GM23338 (cell line): ENCODE measurements around the gene RTF1. TPM values are rescaled to one million over a fixed set of nuclear protein-coding genes. Genes with fewer than 3 reads are reported as not detected.

ENCODE experiments used
- ATAC-seq: fragments of 200-7000 bp; cut with Tn5 transposase; 3 replicates; pipeline ENCODE4 v1.9.1; 2020
- DNase-seq: peaks from one replicate; pipeline ENCODE4 v3.0.0-alpha.2; 2015; ENCODE audit warnings: low spot score
- H2AFZ ChIP-seq: fragments of 200-600 bp; sonication (generic); 2 replicates; pipeline ENCODE4 v1.8.0; 2016; ENCODE audit warnings: antibody characterized with exemption, mild to moderate bottlenecking, moderate library complexity
- H3F3A ChIP-seq: fragments of 200-600 bp; sonication (generic); replicated peaks from 2 replicates; pipeline ENCODE4 v1.8.0; 2017; ENCODE audit warnings: antibody characterized with exemption, mixed run types, low read depth
- H3K27ac ChIP-seq: fragments of 200-600 bp; sonication (generic); 2 replicates; pipeline ENCODE4 v1.6.1; 2016; ENCODE audit warnings: low read depth
- H3K27me3 ChIP-seq: fragments of 200-600 bp; sonication (generic); 2 replicates; pipeline ENCODE4 v1.8.0; 2016; ENCODE audit warnings: mild to moderate bottlenecking, mixed run types, moderate library complexity; ENCODE audit not compliant: insufficient read depth
- H3K36me3 ChIP-seq: fragments of 200-600 bp; sonication (generic); 2 replicates; pipeline ENCODE4 v1.8.0; 2016; ENCODE audit warnings: mild to moderate bottlenecking; ENCODE audit not compliant: insufficient read depth
- H3K4me1 ChIP-seq: fragments of 200-600 bp; sonication (generic); 2 replicates; pipeline ENCODE4 v1.8.0; 2016; ENCODE audit warnings: mild to moderate bottlenecking, moderate library complexity; ENCODE audit not compliant: insufficient read depth
- H3K4me2 ChIP-seq: fragments of 200-600 bp; sonication (generic); 2 replicates; pipeline ENCODE4 v1.7.1; 2017; ENCODE audit warnings: mixed run types
- H3K4me3 ChIP-seq: fragments of 200-600 bp; sonication (generic); 2 replicates; pipeline ENCODE4 v1.6.1; 2016; ENCODE audit warnings: mixed run types
- H3K79me2 ChIP-seq: fragments of 200-600 bp; sonication (generic); replicated peaks from 2 replicates; pipeline ENCODE4 v1.8.0; 2017; ENCODE audit warnings: mild to moderate bottlenecking; ENCODE audit not compliant: insufficient read depth
- H3K9me2 ChIP-seq: fragments of 200-600 bp; sonication (generic); 2 replicates; pipeline ENCODE4 v1.8.0; 2017; ENCODE audit not compliant: insufficient read depth
- H4K20me1 ChIP-seq: fragments of 200-600 bp; sonication (generic); replicated peaks from 2 replicates; pipeline ENCODE4 v1.8.0; 2017; ENCODE audit warnings: mild to moderate bottlenecking; ENCODE audit not compliant: insufficient read depth
- H3K27ac Mint-ChIP-seq: 2 replicates; pipeline ENCODE4 v1.8.0; 2020; ENCODE audit warnings: inconsistent platforms, mild to moderate bottlenecking, moderate library complexity, mixed read lengths
- H3K27me3 Mint-ChIP-seq: 3 replicates; pipeline ENCODE4 v1.8.0; 2022; ENCODE audit warnings: low read depth, mild to moderate bottlenecking, moderate library complexity, mixed read lengths, inconsistent platforms; ENCODE audit not compliant: insufficient read depth, poor library complexity
- H3K36me3 Mint-ChIP-seq: 3 replicates; pipeline ENCODE4 v1.8.0; 2021; ENCODE audit warnings: low read depth, mild to moderate bottlenecking, inconsistent platforms, moderate library complexity, mixed read lengths
- H3K4me1 Mint-ChIP-seq: 3 replicates; pipeline ENCODE4 v1.8.0; 2020; ENCODE audit warnings: mild to moderate bottlenecking, inconsistent platforms, mixed read lengths
- H3K4me3 Mint-ChIP-seq: 3 replicates; pipeline ENCODE4 v1.8.0; 2021; ENCODE audit warnings: moderate library complexity, mild to moderate bottlenecking, inconsistent platforms, mixed read lengths
- H3K9me3 Mint-ChIP-seq: 3 replicates; pipeline ENCODE4 v1.8.0; 2020; ENCODE audit warnings: moderate library complexity, mild to moderate bottlenecking, inconsistent platforms, mixed read lengths
- CREB1 ChIP-seq: fragments of 250-450 bp; sonication (Bioruptor Pico); IDR thresholded peaks from 2 replicates; pipeline ENCODE4 v1.5.0; 2020; ENCODE audit warnings: low read depth, mild to moderate bottlenecking, moderate library complexity
- EZH2 ChIP-seq: fragments of 200-600 bp; sonication (generic); IDR thresholded peaks from one replicate; pipeline ENCODE4 v1.8.0; 2017; ENCODE audit warnings: antibody characterized with exemption, mild to moderate bottlenecking, low read depth; ENCODE audit not compliant: unreplicated experiment
- EZH2phosphoT487 ChIP-seq: fragments of 200-600 bp; sonication (generic); IDR thresholded peaks from one replicate; pipeline ENCODE4 v1.8.1; 2018; ENCODE audit warnings: antibody characterized with exemption; ENCODE audit not compliant: unreplicated experiment
- JUNB ChIP-seq: IDR thresholded peaks from one replicate; pipeline ENCODE4 v1.6.1; 2016; ENCODE audit warnings: antibody characterized with exemption; ENCODE audit not compliant: unreplicated experiment
- NANOG ChIP-seq: IDR thresholded peaks from 2 replicates; pipeline ENCODE4 v1.6.1; 2016; ENCODE audit warnings: antibody characterized with exemption, borderline replicate concordance
- POLR2AphosphoS5 ChIP-seq: IDR thresholded peaks from 2 replicates; pipeline ENCODE4 v1.6.1; 2016; ENCODE audit warnings: antibody characterized with exemption, low read depth
- STAT1 ChIP-seq: IDR thresholded peaks from one replicate; pipeline ENCODE4 v1.6.1; 2016; ENCODE audit warnings: antibody characterized with exemption; ENCODE audit not compliant: unreplicated experiment
- ZNF114 ChIP-seq: fragments of 250-450 bp; sonication (Bioruptor Pico); IDR thresholded peaks from 2 replicates; pipeline ENCODE4 v1.5.0; 2020; ENCODE audit warnings: mild to moderate bottlenecking, moderate library complexity
- ZNF331 ChIP-seq: fragments of 250-450 bp; sonication (Bioruptor Pico); IDR thresholded peaks from 2 replicates; pipeline ENCODE4 v1.5.0; 2020; ENCODE audit warnings: low read depth, mild to moderate bottlenecking, moderate library complexity
- polyA plus RNA-seq: library from polyadenylated mRNA; unstranded; fragments of >200 nt; fragmentation: Nextera tagmentation; extraction: Ambion mirVana; gene quantifications from 2 replicates; pipeline ENCODE4 v1.2.1, GENCODE V29; 2016
- total RNA-seq: library from RNA; depleted of rRNA; stranded (reverse); fragments of >200 nt; shearing (Covaris generic); gene quantifications from 2 replicates; pipeline ENCODE4 v1.2.3, GENCODE V29; 2014
- TF ChIP-seq, protein P1 (sequence below): IDR thresholded peaks from one replicate; pipeline ENCODE4 v1.6.1; 2018; ENCODE audit warnings: antibody characterized with exemption; ENCODE audit not compliant: unreplicated experiment
- TF ChIP-seq, protein P2 (sequence below): IDR thresholded peaks from 2 replicates; pipeline ENCODE4 v1.6.1; 2016; ENCODE audit warnings: antibody characterized with exemption

Gene RTF1
- total and polyA plus RNA-seq, 2 experiments from 2014 or later: 38.1 to 298 TPM

DNA sequence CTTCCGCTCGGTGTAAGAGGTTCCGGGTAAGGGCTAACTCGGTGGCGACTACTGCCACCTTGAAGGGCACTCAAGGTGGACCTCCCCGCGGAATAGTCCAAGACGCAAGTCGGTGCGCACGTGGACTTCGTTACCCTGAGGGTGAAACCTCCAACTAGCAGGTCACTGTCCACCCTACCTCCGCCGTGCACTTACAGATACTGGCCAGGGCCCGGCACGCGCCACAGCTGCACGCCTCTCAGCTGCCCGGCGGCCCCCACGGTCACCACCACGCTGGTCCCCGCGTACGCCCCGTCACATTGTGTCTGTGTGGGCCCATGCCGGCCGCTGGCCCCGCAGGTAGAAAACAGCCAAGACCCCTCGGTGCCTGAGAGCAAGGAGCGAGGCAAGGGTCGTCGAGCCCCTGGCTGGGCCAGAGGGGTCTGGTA lies 95.6 kb downstream of the RTF1 start:
- Mint-ChIP-seq H3K9me3 (no peaks in the 10 kb centered on the region), H3K36me3 (peaks cover 10% of the 10 kb centered on the region; the same call in 2 of the 3 replicates), H3K4me3 (peak overlapping the region; percentile 76), H3K4me1 (peaks cover 8% of the 10 kb centered on the region; the same call in 1 of the 3 replicates), H3K27me3 (peaks cover 57% of the 10 kb centered on the region), H3K27ac (no peak overlapping the region)
- DNase-seq (no peak), ATAC-seq (peak; percentile 1; the same call in 2 of the 3 replicates)
- H3K27ac ChIP-seq: no peak overlapping the region
- H3K27me3 ChIP-seq: peaks cover 81% of the 10 kb centered on the region
- H3K36me3 ChIP-seq: no peaks in the 10 kb centered on the region
- no peaks in the 10 kb centered on the region for H3K79me2 ChIP-seq
- no peaks in the 10 kb centered on the region; the same call in 1 of the 2 replicates for H4K20me1 ChIP-seq
- peaks cover 23% of the 10 kb centered on the region for H3F3A ChIP-seq
- peak overlapping the region; percentile 87; the same call in 1 of the 2 replicates for H2AFZ ChIP-seq
- peak overlapping the region; percentile 62 for H3K4me3 ChIP-seq
- H3K4me2 ChIP-seq: peak overlapping the region; percentile 93
- H3K4me1 ChIP-seq: 0 out of 2 replicates have a peak, but pooled peaks cover 10% of the 10 kb centered on the region
- TF ChIP-seq ZNF114 (CRISPR knock-in tag) (no peak), POLR2AphosphoS5 (no peak), CREB1 (no peak), NANOG (no peak), JUNB (no peak), EZH2phosphoT487 (peak; percentile 57)
- TF ChIP-seq, protein P1, sequence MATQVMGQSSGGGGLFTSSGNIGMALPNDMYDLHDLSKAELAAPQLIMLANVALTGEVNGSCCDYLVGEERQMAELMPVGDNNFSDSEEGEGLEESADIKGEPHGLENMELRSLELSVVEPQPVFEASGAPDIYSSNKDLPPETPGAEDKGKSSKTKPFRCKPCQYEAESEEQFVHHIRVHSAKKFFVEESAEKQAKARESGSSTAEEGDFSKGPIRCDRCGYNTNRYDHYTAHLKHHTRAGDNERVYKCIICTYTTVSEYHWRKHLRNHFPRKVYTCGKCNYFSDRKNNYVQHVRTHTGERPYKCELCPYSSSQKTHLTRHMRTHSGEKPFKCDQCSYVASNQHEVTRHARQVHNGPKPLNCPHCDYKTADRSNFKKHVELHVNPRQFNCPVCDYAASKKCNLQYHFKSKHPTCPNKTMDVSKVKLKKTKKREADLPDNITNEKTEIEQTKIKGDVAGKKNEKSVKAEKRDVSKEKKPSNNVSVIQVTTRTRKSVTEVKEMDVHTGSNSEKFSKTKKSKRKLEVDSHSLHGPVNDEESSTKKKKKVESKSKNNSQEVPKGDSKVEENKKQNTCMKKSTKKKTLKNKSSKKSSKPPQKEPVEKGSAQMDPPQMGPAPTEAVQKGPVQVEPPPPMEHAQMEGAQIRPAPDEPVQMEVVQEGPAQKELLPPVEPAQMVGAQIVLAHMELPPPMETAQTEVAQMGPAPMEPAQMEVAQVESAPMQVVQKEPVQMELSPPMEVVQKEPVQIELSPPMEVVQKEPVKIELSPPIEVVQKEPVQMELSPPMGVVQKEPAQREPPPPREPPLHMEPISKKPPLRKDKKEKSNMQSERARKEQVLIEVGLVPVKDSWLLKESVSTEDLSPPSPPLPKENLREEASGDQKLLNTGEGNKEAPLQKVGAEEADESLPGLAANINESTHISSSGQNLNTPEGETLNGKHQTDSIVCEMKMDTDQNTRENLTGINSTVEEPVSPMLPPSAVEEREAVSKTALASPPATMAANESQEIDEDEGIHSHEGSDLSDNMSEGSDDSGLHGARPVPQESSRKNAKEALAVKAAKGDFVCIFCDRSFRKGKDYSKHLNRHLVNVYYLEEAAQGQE: no peak
- TF ChIP-seq, protein P2, sequence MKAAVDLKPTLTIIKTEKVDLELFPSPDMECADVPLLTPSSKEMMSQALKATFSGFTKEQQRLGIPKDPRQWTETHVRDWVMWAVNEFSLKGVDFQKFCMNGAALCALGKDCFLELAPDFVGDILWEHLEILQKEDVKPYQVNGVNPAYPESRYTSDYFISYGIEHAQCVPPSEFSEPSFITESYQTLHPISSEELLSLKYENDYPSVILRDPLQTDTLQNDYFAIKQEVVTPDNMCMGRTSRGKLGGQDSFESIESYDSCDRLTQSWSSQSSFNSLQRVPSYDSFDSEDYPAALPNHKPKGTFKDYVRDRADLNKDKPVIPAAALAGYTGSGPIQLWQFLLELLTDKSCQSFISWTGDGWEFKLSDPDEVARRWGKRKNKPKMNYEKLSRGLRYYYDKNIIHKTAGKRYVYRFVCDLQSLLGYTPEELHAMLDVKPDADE: no peak
- H3K9me2 ChIP-seq: no peaks in the 10 kb centered on the region

GRCh38 chr15:41512940-41513505 lies 96.1 kb downstream of the RTF1 start:
- ATAC-seq (peak; percentile 21), DNase-seq (peak; percentile 74)
- Histone ChIP-seq H3K4me1 (0 out of 2 replicates have a peak, but pooled peaks cover 10% of the 10 kb centered on the region), H2AFZ (peak overlapping the region; percentile 87), H3K27ac (no peak overlapping the region), H3K27me3 (peaks cover 76% of the 10 kb centered on the region), H3K4me3 (peak overlapping the region; percentile 62), H3K36me3 (no peaks in the 10 kb centered on the region), H4K20me1 (no peaks in the 10 kb centered on the region; the same call in 1 of the 2 replicates), H3K9me2 (no peaks in the 10 kb centered on the region), H3F3A (peaks cover 23% of the 10 kb centered on the region), H3K4me2 (peak overlapping the region; percentile 93), H3K79me2 (no peaks in the 10 kb centered on the region)
- Mint-ChIP-seq H3K9me3 (no peaks in the 10 kb centered on the region), H3K27ac (no peak overlapping the region), H3K36me3 (peaks cover 13% of the 10 kb centered on the region; the same call in 2 of the 3 replicates), H3K4me1 (peaks cover 8% of the 10 kb centered on the region; the same call in 1 of the 3 replicates), H3K4me3 (peak overlapping the region; percentile 76), H3K27me3 (peaks cover 57% of the 10 kb centered on the region)
- TF ChIP-seq NANOG (no peak), ZNF331 (CRISPR knock-in tag) (no peak), CREB1 (no peak), JUNB (no peak), EZH2 (peak; percentile 84), STAT1 (no peak), ZNF114 (CRISPR knock-in tag) (no peak), EZH2phosphoT487 (peak; percentile 11)
- TF ChIP-seq, protein P2: no peak
- TF ChIP-seq, protein P1: no peak
